ENCODE results near the gene APOBEC3G.

The APOBEC3G gene

GRCh38 chr22:39122772-39123470 lies 45.8 kb downstream of the APOBEC3G start:
- TF ChIP-seq ZFX (IDR thresholded peaks at IDR 0.05) = no peak
- no peak for TF ChIP-seq CTCF (conservative IDR thresholded peaks at IDR 0.05)
- H3K27ac ChIP-seq = no peak overlapping the region

GRCh38 chr22:39123751-39124581 lies 46.9 kb downstream of the APOBEC3G start:
- no peak overlapping the region for H3K27ac ChIP-seq
- TF ChIP-seq CTCF (conservative IDR thresholded peaks at IDR 0.05) = no peak
- TF ChIP-seq ZFX (IDR thresholded peaks at IDR 0.05) = no peak

- H3K27ac ChIP-seq = no peak overlapping the region
Observed at GRCh38 chr22:39125622-39126021, 48.5 kb downstream of the APOBEC3G start.

GRCh38 chr22:39128508-39128907 lies 51.4 kb downstream of the APOBEC3G start:
- TF ChIP-seq ZFX (IDR thresholded peaks at IDR 0.05) (no peak), CTCF (conservative IDR thresholded peaks at IDR 0.05) (no peak)
- no peak overlapping the region for H3K27ac ChIP-seq

More at GRCh38 chr22:39125622-39126021, 48.5 kb downstream of the APOBEC3G start:
- TF ChIP-seq CTCF (conservative IDR thresholded peaks at IDR 0.05) = no peak
- no peak for TF ChIP-seq ZFX (IDR thresholded peaks at IDR 0.05)

- no peak overlapping the region for H3K27ac ChIP-seq
- TF ChIP-seq CTCF (conservative IDR thresholded peaks at IDR 0.05) = no peak
- no peak for TF ChIP-seq ZFX (IDR thresholded peaks at IDR 0.05)
Observed at GRCh38 chr22:39129081-39129480, 52.0 kb downstream of the APOBEC3G start.

- TF ChIP-seq CTCF (conservative IDR thresholded peaks at IDR 0.05) (no peak), ZFX (IDR thresholded peaks at IDR 0.05) (no peak)
Observed at GRCh38 chr22:39129746-39130145, 52.7 kb downstream of the APOBEC3G start.

GRCh38 chr22:39130152-39130704 lies 53.2 kb downstream of the APOBEC3G start:
- TF ChIP-seq ZFX (IDR thresholded peaks at IDR 0.05) = no peak
- TF ChIP-seq CTCF (conservative IDR thresholded peaks at IDR 0.05) = no peak
- H3K27ac ChIP-seq = no peak overlapping the region

More at GRCh38 chr22:39129746-39130145, 52.7 kb downstream of the APOBEC3G start:
- H3K27ac ChIP-seq = no peak overlapping the region

Measured in C4-2B (cell line).